KBM-7 (cell line): Measurements from ENCODE around the gene PSMD5.
A peak's percentile ranks its signal among the peaks of the same experiment; 100 is the strongest.
"Not testable (repeated sequence)": the region's sequence is repeated elsewhere in the genome, so short reads cannot be mapped to it uniquely, and the experiment has no call there.

Source experiments
- DNase-seq: peaks from one replicate; pipeline ENCODE4 v3.0.0-alpha.2; 2015
- in situ Hi-C: fragments of 300-500 bp; cut with MboI; formaldehyde crosslinking; loops from 2 replicates; pipeline ENCODE4 v1.14.3; 2020; ENCODE audit warnings: low sequenced_read_pairs, low pct_unique_long_range_greater_than_20kb, mixed read lengths

Gene PSMD5

GRCh38 chr9:120832807-120833206 lies 9.9 kb downstream of the PSMD5 start:
- DNase-seq: no peak
- in situ Hi-C loops: no loop called here

GRCh38 chr9:120830865-120831264 lies 11.9 kb downstream of the PSMD5 start:
- no peak for DNase-seq
- in situ Hi-C loops: no loop called here

GRCh38 chr9:120830151-120830550 lies 12.6 kb downstream of the PSMD5 start:
- in situ Hi-C loops: no loop called here
- DNase-seq: no peak

- in situ Hi-C loops: no loop called here
- no peak for DNase-seq
These were observed 13.1 kb downstream of the PSMD5 start for GRCh38 chr9:120829650-120830049.

- DNase-seq: no peak
- in situ Hi-C loops: no loop called here
These were observed 22.6 kb downstream of the PSMD5 start for GRCh38 chr9:120820095-120820494.

GRCh38 chr9:120818595-120818994 lies 24.1 kb downstream of the PSMD5 start:
- in situ Hi-C loops: no loop called here
- no peak for DNase-seq

- in situ Hi-C loops: no loop called here
- no peak for DNase-seq
These were observed 27.6 kb downstream of the PSMD5 start for GRCh38 chr9:120815075-120815474.

GRCh38 chr9:120808931-120809330 lies 33.8 kb downstream of the PSMD5 start:
- in situ Hi-C loops: no loop called here
- DNase-seq: no peak

GRCh38 chr9:120807607-120808379 lies 34.9 kb downstream of the PSMD5 start:
- DNase-seq: no peak
- in situ Hi-C loops: no loop called here

GRCh38 chr9:120804784-120805363 lies 37.8 kb downstream of the PSMD5 start:
- DNase-seq, in situ Hi-C loops: not testable (repeated sequence)

- in situ Hi-C loops: no loop called here
- no peak for DNase-seq
These were observed 41.3 kb downstream of the PSMD5 start for GRCh38 chr9:120801441-120801840.

GRCh38 chr9:120792898-120793765 lies 49.6 kb downstream of the PSMD5 start, which contains the start of gene FBXW2:
TSS of gene FBXW2 (minus strand) at chr9:120793416. CDS start at chr9:120788258, 5,158 bp downstream.
- in situ Hi-C loops: loop anchor here (10.0 kb wide), 1 partner anchor 62 kb away; no protein-coding TSS in a partner anchor
- DNase-seq: peak; percentile 95

GRCh38 chr9:120791161-120791560 lies 51.6 kb downstream of the PSMD5 start:
- in situ Hi-C loops: loop anchor here (10.0 kb wide), 1 partner anchor 64 kb away; no protein-coding TSS in a partner anchor
- DNase-seq: no peak

- in situ Hi-C loops: no loop called here
- peak; percentile 14 for DNase-seq
These were observed 54.8 kb downstream of the PSMD5 start for GRCh38 chr9:120787933-120788332.

GRCh38 chr9:120783602-120784047 lies 59.1 kb downstream of the PSMD5 start:
- in situ Hi-C loops: no loop called here
- no peak for DNase-seq

- in situ Hi-C loops: no loop called here
These were observed 61.5 kb downstream of the PSMD5 start for GRCh38 chr9:120781236-120781635.

GRCh38 chr9:120780367-120780766 lies 62.4 kb downstream of the PSMD5 start:
- no peak for DNase-seq
- in situ Hi-C loops: no loop called here

More at GRCh38 chr9:120781236-120781635, 61.5 kb downstream of the PSMD5 start:
- no peak for DNase-seq

- in situ Hi-C loops: no loop called here
- no peak for DNase-seq
These were observed 63.5 kb downstream of the PSMD5 start for GRCh38 chr9:120779227-120779626.

- no peak for DNase-seq
- in situ Hi-C loops: no loop called here
These were observed 64.0 kb downstream of the PSMD5 start for GRCh38 chr9:120778758-120779157.

GRCh38 chr9:120777229-120777628 lies 65.5 kb downstream of the PSMD5 start:
- no peak for DNase-seq
- in situ Hi-C loops: no loop called here
